Stomach (tissue), 4 donors: Measurements from ENCODE around the gene F10.

Source experiments
- POLR2A ChIP-seq, 4 donors: fragments of 450-650 bp; IDR thresholded peaks; one replicate each; pipeline ENCODE4 v1.6.1; 2016; ENCODE audit warnings: antibody characterized with exemption in 4 of 4, control low read depth in 2 of 4, mild to moderate bottlenecking in 1 of 4, moderate library complexity in 1 of 4
- TF ChIP-seq, protein P1 (sequence below), 7 experiments: fragments of 450-650 bp in 4 of 7; fragments of 200-600 bp in 3 of 7; sonication (generic) in 3 of 7; IDR thresholded peaks; one replicate each; pipeline ENCODE4 v1.5.1; 2016 to 2019; ENCODE audit warnings: antibody characterized with exemption in 7 of 7, control low read depth in 2 of 7, mild to moderate bottlenecking in 1 of 7

DNA sequence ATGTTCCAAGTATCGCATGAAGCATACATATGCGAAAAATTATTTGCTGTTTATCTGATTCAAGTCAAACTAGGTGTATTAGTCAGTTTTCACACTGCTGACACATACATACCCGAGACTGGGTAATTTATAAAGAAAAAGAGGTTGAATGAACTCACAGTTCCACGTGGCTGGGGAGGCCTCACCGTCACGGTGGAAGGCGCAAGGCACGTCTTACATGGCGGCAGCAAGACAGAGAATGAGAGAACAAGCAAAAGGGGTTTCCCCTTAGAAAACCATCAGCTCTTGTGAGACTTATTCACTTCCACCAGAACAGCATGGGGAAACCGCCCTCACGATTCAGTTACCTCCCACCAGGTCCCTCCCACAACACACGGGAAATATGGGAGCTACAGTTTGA, 22.9 kb downstream of the F10 start:
- TF ChIP-seq, protein P1, sequence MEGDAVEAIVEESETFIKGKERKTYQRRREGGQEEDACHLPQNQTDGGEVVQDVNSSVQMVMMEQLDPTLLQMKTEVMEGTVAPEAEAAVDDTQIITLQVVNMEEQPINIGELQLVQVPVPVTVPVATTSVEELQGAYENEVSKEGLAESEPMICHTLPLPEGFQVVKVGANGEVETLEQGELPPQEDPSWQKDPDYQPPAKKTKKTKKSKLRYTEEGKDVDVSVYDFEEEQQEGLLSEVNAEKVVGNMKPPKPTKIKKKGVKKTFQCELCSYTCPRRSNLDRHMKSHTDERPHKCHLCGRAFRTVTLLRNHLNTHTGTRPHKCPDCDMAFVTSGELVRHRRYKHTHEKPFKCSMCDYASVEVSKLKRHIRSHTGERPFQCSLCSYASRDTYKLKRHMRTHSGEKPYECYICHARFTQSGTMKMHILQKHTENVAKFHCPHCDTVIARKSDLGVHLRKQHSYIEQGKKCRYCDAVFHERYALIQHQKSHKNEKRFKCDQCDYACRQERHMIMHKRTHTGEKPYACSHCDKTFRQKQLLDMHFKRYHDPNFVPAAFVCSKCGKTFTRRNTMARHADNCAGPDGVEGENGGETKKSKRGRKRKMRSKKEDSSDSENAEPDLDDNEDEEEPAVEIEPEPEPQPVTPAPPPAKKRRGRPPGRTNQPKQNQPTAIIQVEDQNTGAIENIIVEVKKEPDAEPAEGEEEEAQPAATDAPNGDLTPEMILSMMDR (IDR thresholded peaks at IDR 0.05) = no peak
- no peak for TF ChIP-seq POLR2A (IDR thresholded peaks at IDR 0.05)
